ENCODE data around the gene DENND1A. TPM values are rescaled to one million over a fixed set of nuclear protein-coding genes. Genes with fewer than 3 reads are reported as not detected.

DENND1A gene
- total RNA-seq, 2 experiments from 2014 or later, result 21.9 to 23.3 TPM

DNA sequence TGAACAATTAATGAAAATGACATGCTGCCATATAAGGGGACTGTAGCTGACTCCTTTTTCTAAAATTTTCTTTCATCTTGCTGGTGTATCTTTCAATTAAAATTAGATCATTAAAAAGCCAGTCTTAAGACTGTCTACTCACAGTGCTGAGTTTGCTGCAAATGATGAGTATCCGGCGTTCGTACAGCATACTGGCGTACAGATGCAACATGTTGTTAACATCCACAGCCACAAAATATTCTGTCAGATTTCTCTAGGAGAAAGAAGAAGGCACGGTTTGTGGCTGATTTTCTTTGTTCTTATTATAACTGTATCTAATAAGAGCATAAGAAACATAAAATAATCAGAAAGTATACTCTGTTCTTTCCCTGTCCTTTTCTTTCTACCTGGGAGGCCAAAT, 278.1 kb downstream of the DENND1A start:
- TF ChIP-seq, protein P1, sequence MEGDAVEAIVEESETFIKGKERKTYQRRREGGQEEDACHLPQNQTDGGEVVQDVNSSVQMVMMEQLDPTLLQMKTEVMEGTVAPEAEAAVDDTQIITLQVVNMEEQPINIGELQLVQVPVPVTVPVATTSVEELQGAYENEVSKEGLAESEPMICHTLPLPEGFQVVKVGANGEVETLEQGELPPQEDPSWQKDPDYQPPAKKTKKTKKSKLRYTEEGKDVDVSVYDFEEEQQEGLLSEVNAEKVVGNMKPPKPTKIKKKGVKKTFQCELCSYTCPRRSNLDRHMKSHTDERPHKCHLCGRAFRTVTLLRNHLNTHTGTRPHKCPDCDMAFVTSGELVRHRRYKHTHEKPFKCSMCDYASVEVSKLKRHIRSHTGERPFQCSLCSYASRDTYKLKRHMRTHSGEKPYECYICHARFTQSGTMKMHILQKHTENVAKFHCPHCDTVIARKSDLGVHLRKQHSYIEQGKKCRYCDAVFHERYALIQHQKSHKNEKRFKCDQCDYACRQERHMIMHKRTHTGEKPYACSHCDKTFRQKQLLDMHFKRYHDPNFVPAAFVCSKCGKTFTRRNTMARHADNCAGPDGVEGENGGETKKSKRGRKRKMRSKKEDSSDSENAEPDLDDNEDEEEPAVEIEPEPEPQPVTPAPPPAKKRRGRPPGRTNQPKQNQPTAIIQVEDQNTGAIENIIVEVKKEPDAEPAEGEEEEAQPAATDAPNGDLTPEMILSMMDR (IDR thresholded peaks at IDR 0.05), result no peak
- intact Hi-C loops (cut with micrococcal nuclease), result no loop called here
- Mint-ChIP-seq H3K27me3 (no peaks in the 10 kb centered on the region), H3K9me3 (no peaks in the 10 kb centered on the region), H3K4me3 (no peak overlapping the region), H3K4me1 (ENCODE audit: low read depth) (peaks cover 4% of the 10 kb centered on the region), H3K36me3 (ENCODE audit: low read depth) (peaks cover 22% of the 10 kb centered on the region), H3K27ac (no peak overlapping the region)
- DNase-seq, result no peak
- ChIA-PET POLR2A (no interaction called here), CTCF (no interaction called here)
- no peak for ATAC-seq

DNA sequence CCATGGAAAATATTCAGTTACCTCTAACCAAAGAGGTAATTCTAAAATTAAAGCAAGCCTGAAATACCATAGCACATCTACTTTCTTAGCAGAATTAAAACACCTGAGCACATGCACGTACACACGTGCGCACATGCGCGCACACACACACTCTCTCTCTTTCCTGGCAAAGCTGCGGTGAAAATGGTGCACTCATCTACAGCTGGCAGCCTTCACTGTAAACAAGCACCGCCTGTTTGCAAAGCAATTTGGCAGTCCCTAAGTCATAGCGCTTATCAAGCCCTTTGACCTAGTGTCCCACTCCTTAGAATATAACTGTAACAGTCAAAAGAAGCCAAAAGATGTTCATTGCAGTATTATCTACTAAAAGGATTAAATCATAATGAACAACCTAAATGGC, 278.7 kb downstream of the DENND1A start:
- H3K36me3 Mint-ChIP-seq (ENCODE audit: low read depth), result peaks cover 25% of the 10 kb centered on the region
- no peak overlapping the region for H3K27ac Mint-ChIP-seq
- H3K9me3 Mint-ChIP-seq, result no peaks in the 10 kb centered on the region
- intact Hi-C loops (cut with micrococcal nuclease), result no loop called here
- ChIA-PET CTCF (no interaction called here), POLR2A (no interaction called here)
- peaks cover 4% of the 10 kb centered on the region for H3K4me1 Mint-ChIP-seq (ENCODE audit: low read depth)
- no peaks in the 10 kb centered on the region for H3K27me3 Mint-ChIP-seq
- ATAC-seq, result no peak
- no peak for DNase-seq
- TF ChIP-seq, protein P1 (IDR thresholded peaks at IDR 0.05), result no peak
- H3K4me3 Mint-ChIP-seq, result no peak overlapping the region

DNA sequence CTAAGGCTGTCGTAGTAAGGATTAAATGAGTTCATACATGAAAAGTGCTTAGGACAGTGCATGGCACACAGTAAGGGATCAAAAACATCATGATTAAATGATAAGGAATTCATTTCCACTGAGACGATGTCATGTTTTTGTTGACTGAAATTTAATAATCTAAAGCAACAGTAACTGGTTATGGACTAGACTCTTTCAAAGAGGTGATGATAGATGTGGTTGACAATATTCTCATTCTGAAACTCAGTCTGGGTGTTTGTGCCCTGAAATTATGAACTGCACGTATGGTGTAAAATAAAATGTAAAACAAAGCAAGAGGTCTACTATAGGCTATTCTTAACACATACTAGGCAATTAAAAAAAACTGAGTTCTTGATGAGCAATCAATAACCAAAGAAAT, 280.0 kb downstream of the DENND1A start:
- TF ChIP-seq, protein P1 (IDR thresholded peaks at IDR 0.05), result no peak
- H3K27me3 Mint-ChIP-seq, result no peaks in the 10 kb centered on the region
- no peak overlapping the region for H3K27ac Mint-ChIP-seq
- no peak for DNase-seq
- H3K4me1 Mint-ChIP-seq (ENCODE audit: low read depth), result peaks cover 4% of the 10 kb centered on the region
- no peaks in the 10 kb centered on the region for H3K9me3 Mint-ChIP-seq
- ATAC-seq, result no peak
- intact Hi-C loops (cut with micrococcal nuclease), result no loop called here
- no peak overlapping the region for H3K4me3 Mint-ChIP-seq
- CTCF ChIA-PET, result no interaction called here
- POLR2A ChIA-PET, result no interaction called here
- H3K36me3 Mint-ChIP-seq (ENCODE audit: low read depth), result peaks cover 30% of the 10 kb centered on the region

DNA sequence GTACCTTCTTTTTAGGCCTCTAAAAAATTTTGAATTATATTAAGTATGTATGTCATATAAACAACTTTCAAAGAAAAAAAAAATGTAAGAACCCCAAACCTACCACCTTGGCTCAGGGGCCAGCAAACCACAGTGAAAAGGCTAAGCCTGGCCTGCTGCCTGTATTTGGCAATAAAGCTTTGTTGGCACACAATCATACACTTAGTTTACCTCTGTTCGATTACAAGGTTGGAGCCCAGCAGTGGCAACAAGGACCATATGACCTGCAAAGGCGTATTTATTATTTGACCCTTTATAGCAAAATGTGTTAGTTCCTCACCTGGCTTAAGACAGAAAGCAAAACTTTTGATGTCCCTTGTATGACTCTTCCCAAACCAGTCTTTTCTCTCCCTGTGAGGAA, 282.8 kb downstream of the DENND1A start:
- no peak for ATAC-seq
- Mint-ChIP-seq H3K4me1 (ENCODE audit: low read depth) (peaks cover 4% of the 10 kb centered on the region), H3K27ac (no peak overlapping the region), H3K27me3 (no peaks in the 10 kb centered on the region), H3K36me3 (ENCODE audit: low read depth) (peaks cover 38% of the 10 kb centered on the region), H3K4me3 (no peak overlapping the region), H3K9me3 (no peaks in the 10 kb centered on the region)
- TF ChIP-seq, protein P1 (IDR thresholded peaks at IDR 0.05), result no peak
- no peak for DNase-seq
- ChIA-PET CTCF (no interaction called here), POLR2A (no interaction called here)
- intact Hi-C loops (cut with micrococcal nuclease), result no loop called here

DNA sequence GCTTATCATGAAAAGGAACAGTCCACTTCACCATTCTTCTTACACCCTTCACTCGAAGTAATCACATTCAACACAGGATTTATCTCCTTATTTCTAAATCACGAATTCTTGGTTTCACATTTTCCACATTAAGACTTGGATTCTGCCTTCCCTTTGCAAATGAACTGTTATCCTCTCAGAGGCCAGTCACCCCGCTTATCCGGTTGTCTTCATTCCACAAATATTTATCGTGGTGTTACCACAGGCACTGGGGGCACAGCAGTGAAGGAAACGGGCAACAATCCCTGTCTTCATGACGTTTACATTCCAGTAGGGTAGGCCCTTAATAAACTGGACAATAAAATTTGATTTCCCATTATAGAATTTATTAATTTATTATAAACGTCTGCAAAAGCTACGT, 284.2 kb downstream of the DENND1A start:
- CTCF ChIA-PET, result no interaction called here
- ATAC-seq (no peak), DNase-seq (no peak)
- no peaks in the 10 kb centered on the region for H3K27me3 Mint-ChIP-seq
- H3K4me3 Mint-ChIP-seq, result no peak overlapping the region
- POLR2A ChIA-PET, result no interaction called here
- TF ChIP-seq, protein P1 (IDR thresholded peaks at IDR 0.05), result no peak
- H3K4me1 Mint-ChIP-seq (ENCODE audit: low read depth), result peaks cover 15% of the 10 kb centered on the region
- H3K36me3 Mint-ChIP-seq (ENCODE audit: low read depth), result peaks cover 31% of the 10 kb centered on the region
- no peaks in the 10 kb centered on the region for H3K9me3 Mint-ChIP-seq
- intact Hi-C loops (cut with micrococcal nuclease), result no loop called here
- H3K27ac Mint-ChIP-seq, result no peak overlapping the region

Measured in activated CD8-positive, alpha-beta T cell treated with anti-CD3 and anti-CD28 coated beads for 36 hours (primary cell).